HG03378 (cell line): Measurements from ENCODE around the gene TMEM132D.
"Not testable (repeated sequence)": the region's sequence is repeated elsewhere in the genome, so short reads cannot be mapped to it uniquely, and the experiment has no call there.

Experiments
- ATAC-seq: cut with Tn5 transposase; IDR thresholded peaks from one replicate; pipeline ENCODE4 v1.9.1; 2021; ENCODE audit warnings: mild to moderate bottlenecking, moderate library complexity; ENCODE audit not compliant: unreplicated experiment

Gene TMEM132D

DNA sequence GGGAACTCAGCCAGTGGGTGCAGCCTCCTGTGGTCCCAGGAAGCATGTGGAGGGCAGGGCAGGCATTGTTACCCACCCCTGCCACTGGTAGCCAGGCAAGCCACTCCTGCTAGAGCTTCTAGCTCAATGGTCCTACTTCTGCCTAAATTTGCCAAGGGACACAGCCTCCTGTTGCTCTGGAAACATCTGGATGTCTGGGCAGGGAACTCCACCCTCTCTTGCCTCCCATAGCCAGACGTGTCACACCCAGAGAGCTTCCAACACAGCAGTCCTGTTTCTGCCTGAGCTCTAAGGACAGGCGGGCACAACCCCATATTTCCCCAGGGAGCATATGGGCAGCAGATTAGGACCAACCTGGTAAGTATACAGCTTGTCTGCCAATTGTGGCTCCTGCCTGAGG lies 700.4 kb downstream of the TMEM132D start:
- ATAC-seq, result no peak

DNA sequence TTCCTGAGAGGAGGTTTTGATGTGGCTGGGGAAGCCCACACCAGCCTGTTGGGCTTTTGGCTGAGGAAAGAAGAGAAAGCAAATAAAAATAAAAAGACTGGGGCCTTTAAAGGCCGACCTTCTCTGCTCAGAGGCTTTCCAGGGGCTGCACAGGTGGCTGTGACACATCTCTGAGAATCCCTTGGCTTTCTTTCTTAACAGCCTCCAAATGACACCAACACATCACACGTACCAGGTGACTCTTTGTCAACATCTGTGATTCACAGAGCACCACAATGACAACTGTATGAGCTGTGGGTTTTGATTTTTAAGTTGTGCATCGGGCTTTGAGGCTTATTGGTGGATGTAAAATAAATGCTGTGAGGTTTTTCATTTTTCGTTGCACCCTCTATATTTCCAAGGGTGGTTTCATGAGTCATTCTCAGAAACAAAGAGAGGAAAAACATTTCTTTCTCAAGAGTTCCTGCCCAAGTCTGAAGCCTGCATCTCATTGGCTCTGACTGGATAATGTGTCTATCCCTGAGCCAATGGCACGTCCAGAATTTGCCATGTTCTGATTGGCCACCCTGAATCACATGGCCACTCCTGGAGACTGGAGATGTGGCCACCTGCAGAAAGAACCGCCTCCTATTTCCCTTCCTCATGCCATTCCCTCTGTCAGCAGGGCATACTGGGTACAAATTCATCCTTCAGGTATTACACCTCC lies 701.6 kb downstream of the TMEM132D start:
- no peak for ATAC-seq

DNA sequence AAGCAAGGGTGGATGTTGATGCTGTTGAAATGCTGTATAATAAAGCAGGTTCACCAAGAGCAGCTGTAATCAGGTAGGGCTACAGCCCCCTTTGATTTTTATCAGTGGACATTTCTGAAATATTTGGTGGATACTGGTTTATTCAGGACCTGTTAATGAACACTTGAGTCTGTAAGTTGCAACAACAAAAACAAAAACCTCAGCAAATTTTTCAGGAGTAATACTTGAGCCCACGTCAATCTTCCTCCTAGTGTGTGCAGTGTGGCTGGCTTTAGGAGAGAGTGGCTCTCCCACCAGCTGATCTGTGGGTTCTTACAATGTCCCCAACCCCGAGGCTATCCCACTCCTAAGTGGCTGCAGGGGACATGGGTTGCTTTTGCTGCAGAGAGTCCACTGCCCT lies 702.8 kb downstream of the TMEM132D start:
- no peak for ATAC-seq

DNA sequence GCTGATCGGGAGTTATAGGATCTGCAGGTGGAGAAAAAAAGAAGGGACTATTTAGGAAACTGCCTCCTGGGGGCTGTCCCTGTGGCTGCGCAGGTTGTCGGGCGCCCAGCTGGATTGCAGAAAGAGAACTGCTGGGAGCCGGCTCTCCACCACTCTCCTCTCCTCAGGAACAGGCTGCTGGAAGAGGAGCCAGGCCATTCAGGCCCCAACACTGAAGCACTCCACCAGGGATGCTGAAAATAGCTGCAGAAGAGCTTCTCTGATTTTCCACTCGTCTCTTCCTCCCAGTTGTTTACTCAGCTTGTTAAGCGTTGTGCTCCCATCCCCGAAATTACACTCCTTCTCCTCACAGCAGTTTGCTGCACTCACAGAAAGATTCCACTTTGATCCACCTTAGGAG lies 703.2 kb downstream of the TMEM132D start:
- no peak for ATAC-seq

DNA sequence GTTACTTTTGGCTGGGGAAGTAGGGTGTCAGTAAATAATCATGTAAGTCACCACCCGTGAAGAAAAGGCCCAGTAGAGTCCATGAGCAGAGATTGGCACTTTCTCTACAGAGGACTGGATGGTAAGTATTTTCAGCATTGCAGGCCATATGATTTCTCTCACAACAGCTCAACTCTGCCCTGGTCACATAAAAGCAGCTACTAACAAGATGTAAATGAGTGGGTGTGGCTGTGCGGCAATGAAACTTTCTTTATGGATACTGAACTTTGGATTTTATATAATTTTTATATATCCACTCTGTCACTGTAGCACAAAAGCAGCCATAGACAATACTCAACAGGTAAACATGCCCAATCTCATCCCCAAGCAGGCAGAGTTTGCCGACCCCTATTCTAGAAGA lies 706.9 kb downstream of the TMEM132D start:
- ATAC-seq, result no peak

DNA sequence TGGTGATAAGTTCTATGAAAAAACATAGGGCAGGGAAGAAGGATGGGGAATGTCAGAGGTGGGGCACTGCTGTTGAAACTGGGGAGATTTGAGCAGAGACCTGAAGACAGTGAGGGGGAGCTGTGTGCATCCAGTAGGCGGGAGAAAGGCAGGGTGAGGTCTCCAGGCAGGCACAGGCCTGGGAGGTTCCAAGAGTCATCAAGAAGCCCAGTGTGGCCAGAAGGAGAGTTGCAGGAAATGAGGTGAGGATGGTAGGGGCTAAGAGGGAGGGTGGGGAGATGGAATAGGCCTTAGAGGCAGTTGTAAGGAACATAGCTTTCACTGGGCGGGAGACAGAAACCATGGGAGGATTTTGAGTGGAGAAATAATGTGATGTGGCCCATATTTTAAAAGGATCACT lies 708.7 kb downstream of the TMEM132D start:
- ATAC-seq, result no peak

DNA sequence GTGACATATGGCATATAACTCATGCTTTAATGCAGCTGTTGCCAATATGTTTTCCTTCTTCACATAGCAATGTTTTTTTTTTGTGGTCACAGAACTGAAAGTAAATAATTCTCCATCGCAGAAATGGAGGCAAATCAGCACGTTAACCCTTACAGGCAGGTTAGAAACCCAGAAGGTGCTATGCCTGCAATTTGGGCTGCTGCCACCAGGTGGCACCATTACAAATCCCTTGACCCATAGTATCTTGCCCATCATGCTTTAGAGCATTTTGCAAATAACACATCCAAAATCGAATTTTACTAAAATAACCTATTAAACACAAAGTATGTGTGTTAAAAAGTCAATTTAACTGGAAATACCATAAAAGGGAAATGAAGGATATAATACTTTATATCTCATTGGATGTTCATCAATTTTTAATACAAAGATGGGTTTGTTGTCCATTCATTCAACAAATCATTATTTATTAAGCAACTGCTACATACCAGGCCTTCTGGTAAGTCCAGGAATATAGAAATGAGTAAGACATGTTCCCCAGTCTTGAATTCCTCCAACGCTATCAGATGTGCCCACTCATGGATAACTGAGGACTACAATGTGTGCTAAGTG lies 710.5 kb downstream of the TMEM132D start:
- no peak for ATAC-seq

DNA sequence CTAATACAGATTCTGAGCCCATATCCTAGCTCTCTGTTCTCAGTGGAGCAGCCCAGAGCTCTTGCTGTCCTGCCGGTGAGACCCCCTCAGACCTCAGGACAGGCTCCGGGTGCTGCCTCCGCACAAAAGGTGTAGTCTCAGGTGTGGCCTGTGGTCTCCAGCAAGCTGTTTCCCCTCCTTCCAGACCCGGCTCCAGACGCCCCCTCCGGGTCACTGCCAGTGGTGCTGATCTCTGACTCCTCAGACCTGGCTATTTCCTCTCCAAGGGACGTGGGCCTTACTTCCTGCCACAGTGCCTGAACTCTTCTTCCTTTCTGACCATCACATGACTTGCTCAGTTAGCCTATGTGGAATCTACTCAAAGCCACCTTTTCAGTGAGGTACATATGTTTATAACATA lies 713.0 kb downstream of the TMEM132D start:
- no peak for ATAC-seq

DNA sequence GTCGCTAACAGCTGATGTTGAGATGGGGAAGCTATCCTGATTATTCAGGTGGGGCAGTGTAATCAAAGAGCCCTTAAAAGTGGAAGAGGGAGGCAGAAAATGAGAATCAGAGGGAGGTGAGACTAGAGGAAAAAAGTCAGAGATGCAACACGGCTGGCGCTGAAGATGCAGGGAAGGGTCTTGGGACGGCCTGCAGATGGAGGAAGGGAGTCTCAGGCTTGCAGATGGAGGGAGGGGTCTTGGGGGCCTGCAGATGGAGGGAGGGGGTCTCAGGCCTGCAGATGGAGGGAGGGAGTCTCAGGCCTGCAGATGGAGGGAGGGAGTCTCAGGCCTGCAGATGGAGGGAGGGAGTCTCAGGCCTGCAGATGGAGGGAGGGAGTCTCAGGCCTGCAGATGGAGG lies 713.9 kb downstream of the TMEM132D start:
- ATAC-seq, result not testable (repeated sequence)

DNA sequence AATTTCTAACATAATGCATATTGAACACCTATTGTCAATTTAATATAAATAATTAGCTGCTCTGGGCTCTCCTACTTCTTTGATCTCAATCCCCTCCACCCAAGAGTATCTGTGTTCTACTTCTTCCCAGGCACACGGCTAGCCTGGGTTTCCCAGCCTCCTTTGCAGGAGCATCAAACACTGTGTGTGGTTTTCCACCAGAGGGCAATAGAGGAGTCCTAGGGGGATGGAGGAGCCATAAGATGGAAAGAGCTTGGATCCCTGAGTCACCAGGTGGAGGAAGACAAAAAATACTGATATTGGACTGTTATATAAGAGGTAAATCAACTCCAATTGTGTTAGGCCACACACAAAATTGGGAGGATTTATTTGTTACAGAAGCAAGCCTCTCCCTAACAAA lies 716.9 kb downstream of the TMEM132D start:
- no peak for ATAC-seq

DNA sequence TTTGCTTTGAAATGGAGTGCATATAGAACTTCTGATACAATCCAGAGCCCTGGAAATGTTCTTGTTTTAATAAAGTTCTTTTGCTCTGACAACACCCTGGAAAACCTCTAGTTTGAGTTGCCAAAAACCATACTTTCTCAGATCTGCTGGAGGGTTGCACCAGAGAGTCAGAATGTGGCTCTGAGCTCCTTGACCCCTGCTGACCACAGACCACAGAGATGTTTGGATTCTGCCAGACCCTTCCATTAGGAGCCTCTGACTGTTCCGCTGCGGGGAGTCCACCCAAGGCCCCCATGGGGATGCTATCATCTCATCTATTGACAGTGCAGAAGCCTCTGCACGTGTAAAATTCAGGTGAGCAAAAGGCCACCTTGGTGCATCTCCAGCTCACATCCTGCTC lies 718.0 kb downstream of the TMEM132D start:
- ATAC-seq, result no peak

DNA sequence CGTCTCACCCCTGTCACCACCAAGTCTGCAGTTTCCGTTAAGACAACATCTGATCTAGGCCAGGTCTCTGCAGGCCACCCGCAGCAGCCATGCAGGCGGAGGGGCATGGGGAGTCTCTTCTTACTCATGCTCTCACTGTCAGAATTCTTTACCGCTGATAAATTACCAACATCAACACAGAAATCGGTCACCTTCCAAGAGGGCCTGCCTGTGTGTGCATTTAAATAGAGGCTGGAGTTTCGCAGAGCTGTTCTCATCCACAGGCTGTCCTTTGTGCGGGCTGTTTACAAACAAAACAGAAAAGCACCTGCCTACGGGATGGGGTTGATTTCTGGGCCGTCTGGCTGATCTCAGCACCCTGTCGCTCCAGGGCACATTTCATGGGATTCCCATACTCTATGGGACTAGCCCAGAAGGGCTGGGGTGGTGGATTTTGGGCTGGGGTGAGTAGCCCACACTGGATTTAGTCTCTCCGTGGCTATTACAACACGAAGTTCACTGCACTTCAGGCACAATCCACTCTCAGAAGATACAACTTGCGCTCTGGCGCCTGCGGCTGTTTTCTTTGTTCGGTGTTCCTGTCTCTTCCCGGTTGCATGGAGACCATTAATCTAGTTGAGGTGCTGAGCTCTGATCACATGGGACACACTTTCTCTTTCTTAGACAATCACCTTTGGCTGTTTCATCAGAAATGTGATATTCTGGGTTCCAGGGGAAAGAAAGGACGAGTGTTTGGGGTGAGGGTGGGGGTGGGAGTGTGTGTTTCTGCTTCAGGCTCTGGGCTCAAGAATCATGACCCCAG lies 719.5 kb downstream of the TMEM132D start:
- ATAC-seq, result no peak

DNA sequence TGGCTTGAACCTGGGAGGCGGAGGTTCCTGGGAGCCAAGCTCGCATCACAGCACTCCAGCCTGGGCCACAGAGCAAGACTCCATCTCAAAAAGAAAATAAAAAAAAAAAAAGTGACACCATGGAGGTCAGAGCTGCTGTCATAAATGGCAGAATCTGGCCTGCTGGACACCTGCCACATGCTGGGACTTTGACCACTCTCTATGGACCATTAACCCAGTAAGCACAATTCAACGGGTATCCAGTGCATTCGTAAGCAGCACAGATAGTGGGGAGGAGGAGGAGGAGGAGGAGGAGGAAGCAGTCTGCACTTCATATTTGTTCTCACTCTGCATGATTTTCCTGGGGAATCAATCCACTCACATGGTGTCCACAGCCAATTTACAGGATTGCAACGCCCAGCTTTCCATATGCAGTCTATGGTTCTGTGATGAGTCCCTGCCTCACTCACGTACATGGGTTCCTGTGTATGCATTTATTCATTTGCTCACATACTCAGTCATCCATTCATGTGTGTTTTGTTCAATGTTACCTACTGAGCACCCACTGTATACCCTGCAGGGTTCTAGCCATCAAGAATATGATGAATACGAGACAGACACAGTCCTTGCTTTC lies 723.8 kb downstream of the TMEM132D start:
- ATAC-seq, result no peak

DNA sequence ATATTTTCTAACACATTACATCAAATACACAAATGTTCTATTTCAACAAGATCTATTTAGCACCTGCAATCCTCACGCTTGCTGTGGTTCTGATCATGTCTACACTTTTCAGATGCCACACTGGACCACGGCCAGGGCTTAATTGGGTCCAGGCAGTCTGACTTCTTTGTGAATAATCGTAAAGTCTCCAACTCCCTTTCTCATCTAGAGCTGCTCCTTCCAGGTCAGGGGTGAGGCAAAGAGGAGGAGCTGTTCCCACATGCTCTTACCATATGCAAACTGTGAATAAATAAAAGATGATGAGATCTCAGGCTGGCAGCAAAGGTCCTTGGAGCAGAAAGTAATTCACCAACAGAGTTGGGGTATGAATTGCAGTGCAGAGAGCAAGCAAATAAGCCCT lies 733.9 kb downstream of the TMEM132D start:
- ATAC-seq, result no peak

DNA sequence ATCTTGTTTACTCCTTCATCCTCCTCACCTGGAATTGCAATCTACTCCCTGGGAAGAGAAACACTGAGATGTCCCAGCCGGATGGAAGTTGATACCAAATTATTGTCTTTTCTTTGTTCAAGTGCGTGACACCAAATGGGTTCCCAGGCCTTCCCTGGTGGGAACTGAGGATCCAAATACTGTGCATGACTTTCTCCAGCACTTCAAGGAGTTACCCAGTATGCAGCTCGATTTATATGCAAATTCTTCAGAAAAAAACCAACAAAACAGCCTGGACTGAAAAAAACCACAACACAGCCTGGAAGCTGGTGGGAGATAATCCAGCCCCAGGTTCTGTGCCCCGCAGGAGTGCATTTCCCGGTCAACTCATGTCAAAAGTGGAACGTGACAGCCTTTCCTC lies 740.0 kb downstream of the TMEM132D start:
- no peak for ATAC-seq

DNA sequence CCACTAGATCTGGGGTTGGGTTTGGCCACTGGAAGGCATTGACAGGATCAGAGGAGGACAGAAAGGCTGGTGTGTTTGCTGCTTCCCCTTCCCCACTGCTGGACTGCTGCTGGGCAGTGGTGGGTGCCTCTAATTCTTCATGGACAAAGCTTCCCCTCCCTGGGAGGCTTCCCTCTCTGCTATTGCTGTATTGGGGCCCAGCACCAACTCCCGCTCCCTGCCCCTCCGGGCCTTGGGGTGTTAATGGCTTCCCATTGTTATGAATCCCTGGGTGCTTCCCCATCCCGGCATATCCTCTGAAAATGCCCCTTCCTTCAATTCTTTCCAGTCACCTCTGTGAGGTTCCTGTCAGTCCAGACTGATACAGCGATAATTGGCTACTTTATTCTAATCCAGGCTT lies 740.4 kb downstream of the TMEM132D start:
- no peak for ATAC-seq

DNA sequence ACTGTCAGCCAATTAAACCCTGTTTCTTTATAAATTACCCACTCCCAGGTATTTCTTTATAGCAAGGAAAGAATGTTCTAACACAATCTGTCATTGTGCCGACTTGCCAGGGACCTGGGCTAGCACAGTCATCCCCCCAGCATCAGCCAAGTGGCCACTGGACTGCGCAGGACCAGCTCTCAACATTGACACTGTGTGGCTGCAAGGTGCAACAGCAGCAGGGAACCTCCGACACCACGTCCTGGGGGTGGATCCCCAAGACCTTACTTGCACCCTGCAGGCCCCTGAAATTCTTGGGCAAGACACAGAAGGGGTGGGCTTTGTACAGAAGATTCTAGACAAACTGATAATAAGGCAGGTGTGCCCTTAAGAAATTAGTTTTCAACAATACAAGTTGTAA lies 741.0 kb downstream of the TMEM132D start:
- ATAC-seq, result no peak

DNA sequence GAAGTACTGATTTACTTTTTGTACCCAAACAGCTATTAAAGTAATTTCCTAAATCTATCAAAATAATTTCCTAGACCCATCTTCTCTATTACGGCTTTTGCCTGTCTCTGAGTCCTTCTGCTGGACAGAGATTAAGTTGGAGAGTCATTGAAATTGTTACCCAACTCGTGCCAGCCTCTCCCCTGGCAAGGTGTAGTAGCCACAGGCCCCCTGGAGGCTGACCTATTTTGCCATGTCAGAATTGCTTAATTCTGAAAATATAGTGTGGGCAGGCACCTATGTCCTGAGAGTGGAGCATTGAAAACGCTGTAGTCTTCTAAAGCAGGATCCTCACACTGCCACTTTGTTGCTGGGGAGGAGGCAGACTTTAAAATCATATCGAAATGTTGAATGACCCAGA lies 742.3 kb downstream of the TMEM132D start:
- no peak for ATAC-seq

DNA sequence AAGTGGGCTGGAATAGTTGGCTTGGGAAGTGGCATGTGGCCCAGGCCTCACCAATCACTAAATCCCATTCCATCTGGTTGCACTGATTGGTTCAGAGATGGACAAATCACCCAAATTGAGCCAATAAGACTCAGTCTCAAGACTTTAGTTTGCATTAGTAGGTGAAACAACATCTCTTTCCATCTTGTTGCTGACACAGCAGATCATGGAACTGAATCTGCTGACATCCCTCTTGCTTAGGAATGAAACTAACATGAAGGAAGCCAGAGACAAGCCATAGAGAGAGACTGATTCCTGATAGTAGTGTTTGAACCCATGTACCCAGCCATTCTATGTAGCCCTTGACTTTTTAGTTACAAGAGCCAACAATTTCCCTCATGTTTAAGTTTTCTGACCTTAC lies 743.5 kb downstream of the TMEM132D start:
- ATAC-seq, result no peak

DNA sequence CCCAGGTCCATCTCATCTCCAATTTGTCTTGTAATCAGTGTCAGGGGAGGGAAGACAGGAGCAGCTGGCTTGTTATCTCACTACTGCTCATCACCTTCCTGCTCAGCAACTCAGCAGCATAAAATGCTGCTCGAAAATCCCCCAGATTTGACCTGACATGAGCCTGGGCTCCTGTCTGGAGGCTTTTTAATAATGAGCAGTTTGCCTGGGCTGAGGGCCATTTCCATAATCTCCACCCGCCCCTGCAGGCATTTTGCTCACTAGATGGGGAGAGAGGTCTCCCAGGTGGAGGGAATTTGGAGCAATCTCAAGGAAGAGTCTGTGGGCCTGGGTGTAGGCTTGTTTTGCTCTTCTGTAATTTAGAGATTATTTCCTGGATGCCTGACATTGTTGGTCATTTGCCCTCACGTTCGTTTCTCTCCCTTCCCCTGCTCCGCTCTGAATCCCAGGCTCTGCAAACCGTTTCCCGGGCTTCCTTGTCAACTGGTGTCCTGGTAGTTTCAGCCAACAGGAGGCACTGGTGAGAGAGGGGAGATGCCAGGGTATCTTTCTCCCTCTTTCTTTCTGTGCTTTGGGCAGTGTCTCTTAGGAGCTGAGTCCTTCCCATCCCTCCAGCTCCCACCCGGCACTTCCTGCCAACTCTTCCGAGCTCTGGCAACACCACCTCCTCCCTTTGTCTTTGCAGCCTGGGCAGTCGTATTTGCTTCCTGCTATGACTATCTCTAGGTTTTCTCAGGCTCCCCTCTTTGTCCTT lies 751.3 kb downstream of the TMEM132D start:
- ATAC-seq, result no peak

DNA sequence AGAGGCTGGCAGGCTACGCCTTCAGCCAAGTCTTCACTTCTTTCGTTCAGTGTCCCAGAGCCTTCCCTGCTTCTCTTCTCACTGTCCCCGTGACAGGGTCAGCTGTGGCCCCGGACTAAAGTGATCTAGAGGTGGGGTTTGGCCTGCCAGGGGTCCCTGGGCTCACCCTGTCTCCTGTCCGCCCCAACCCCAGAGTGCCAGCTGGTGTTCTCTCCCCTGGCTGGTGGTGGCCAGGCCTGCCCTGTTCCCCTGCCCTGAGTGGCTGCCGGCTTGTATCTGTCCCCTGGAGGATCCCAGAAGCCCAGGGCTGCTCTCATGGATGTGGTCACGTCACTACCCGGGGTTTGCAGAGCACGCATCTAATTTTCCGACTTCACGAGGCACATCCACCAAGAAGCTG lies 753.1 kb downstream of the TMEM132D start:
- no peak for ATAC-seq
